ENCODE data around the gene CITED4. TPM values are rescaled to one million over a fixed set of nuclear protein-coding genes. Genes with fewer than 3 reads are reported as not detected.

CITED4 gene
- total RNA-seq, 4 donors from 2014 or later: 7.6 to 30.1 (median 16.5) TPM

- no peaks in the 10 kb centered on the region for H3K9me3 ChIP-seq
- H3K36me3 ChIP-seq: no peaks in the 10 kb centered on the region
- in situ Hi-C loops (cut with MboI; ENCODE audit: low pct_ligation_motif_present in 1 of 4, low pct_unique_long_range_greater_than_20kb in 1 of 4, low sequenced_read_pairs in 3 of 4): no loop called here
- DNase-seq: no peak
- WGBS, 2 donors (ENCODE audit: low coverage in 1 of 2): 26% methylated on average over 10 of the region's 10 CpGs; no CpG with 5 or more reads in 1 of the 2 donors
- intact Hi-C loops (cut with DNase I; ENCODE audit: low total_unique reads): no loop called here
- peak overlapping the region; percentile 83 to 94 (median 88) for H3K27ac ChIP-seq
- peaks cover 4% of the 10 kb centered on the region for H3K27me3 ChIP-seq
- peak overlapping the region; percentile 37 to 83 (median 74) for H3K4me3 ChIP-seq
- TF ChIP-seq POLR2A (IDR thresholded peaks at IDR 0.05): no peak
- TF ChIP-seq CTCF (IDR thresholded peaks at IDR 0.05): no peak
- TF ChIP-seq POLR2AphosphoS5 (IDR thresholded peaks at IDR 0.05): no peak
- no peak for TF ChIP-seq EP300 (IDR thresholded peaks at IDR 0.05; ENCODE audit: low read depth)
- peaks cover 4 to 27% (median 20%) of the 10 kb centered on the region in 4 donors for H3K4me1 ChIP-seq
Observed at GRCh38 chr1:40860706-40861223, 1.4 kb downstream of the CITED4 start.

DNA sequence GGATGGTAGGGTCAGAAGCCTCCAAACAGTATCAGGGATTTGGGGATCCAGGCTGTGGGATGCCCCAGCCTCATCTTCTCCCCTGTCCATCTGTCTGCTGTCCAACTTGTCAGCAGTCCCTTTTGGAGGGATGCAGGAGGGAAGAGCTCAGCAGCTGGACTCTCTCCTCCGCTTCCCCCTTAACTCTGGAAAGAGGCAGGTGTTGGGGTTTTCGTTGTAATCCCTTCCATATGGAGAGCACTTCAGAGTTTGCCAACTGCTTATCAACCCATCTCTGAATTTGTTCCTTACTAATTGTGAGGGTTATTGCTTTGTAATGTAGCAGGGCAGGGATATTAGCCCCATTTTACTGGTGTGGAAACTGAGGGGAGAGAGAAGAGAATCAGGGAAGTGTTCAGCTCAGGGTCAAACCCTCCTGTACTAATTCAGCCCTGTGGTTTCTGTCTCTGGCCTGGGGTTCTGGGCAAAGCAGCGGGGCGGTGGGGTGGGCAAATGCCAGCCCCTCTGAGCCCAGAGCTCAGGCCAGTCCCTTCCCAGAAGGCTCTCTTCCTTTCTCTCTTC, 3.2 kb downstream of the CITED4 start:
- in situ Hi-C loops (cut with MboI; ENCODE audit: low pct_ligation_motif_present in 1 of 4, low pct_unique_long_range_greater_than_20kb in 1 of 4, low sequenced_read_pairs in 3 of 4): loop anchor here in 2 of 4 donors (10.0 kb wide), 2 partner anchors 96 to 244 kb away; no protein-coding TSS in a partner anchor

GRCh38 chr1:40857737-40858136, 4.4 kb downstream of the CITED4 start:
- Histone ChIP-seq H3K4me3 (no peak overlapping the region), H3K27ac (no peak overlapping the region), H3K4me1 (peaks cover 2 to 15% (median 11%) of the 10 kb centered on the region in 4 donors), H3K36me3 (no peaks in the 10 kb centered on the region), H3K9me3 (no peaks in the 10 kb centered on the region), H3K27me3 (peaks cover 4% of the 10 kb centered on the region)
- WGBS, 2 donors (ENCODE audit: low coverage in 1 of 2): 86% methylated on average over 2 of the region's 2 CpGs; no CpG with 5 or more reads in 1 of the 2 donors
- no peak for DNase-seq
- in situ Hi-C loops (cut with MboI; ENCODE audit: low pct_ligation_motif_present in 1 of 4, low pct_unique_long_range_greater_than_20kb in 1 of 4, low sequenced_read_pairs in 3 of 4): loop anchor here in 2 of 4 donors (10.0 kb wide), 2 partner anchors 97 to 243 kb away; no protein-coding TSS in a partner anchor
- no peak for TF ChIP-seq CTCF (IDR thresholded peaks at IDR 0.05)
- no peak for TF ChIP-seq EP300 (IDR thresholded peaks at IDR 0.05; ENCODE audit: low read depth)
- TF ChIP-seq POLR2A (IDR thresholded peaks at IDR 0.05): no peak
- no peak for TF ChIP-seq POLR2AphosphoS5 (IDR thresholded peaks at IDR 0.05)
- intact Hi-C loops (cut with DNase I; ENCODE audit: low total_unique reads): loop anchor here (2.0 kb wide), 1 partner anchor 55 kb away; no protein-coding TSS in a partner anchor

More for the DNA sequence above, 3.2 kb downstream of the CITED4 start:
- TF ChIP-seq EP300 (IDR thresholded peaks at IDR 0.05; ENCODE audit: low read depth) (no peak), CTCF (IDR thresholded peaks at IDR 0.05) (no peak), POLR2A (IDR thresholded peaks at IDR 0.05) (no peak), POLR2AphosphoS5 (IDR thresholded peaks at IDR 0.05) (no peak)
- WGBS, 2 donors (ENCODE audit: low coverage in 1 of 2): 84% methylated on average over 4 of the region's 4 CpGs; no CpG with 5 or more reads in 1 of the 2 donors
- no peak for DNase-seq
- Histone ChIP-seq H3K36me3 (no peaks in the 10 kb centered on the region), H3K9me3 (no peaks in the 10 kb centered on the region), H3K27ac (no peak overlapping the region), H3K4me3 (no peak overlapping the region), H3K27me3 (peaks cover 4% of the 10 kb centered on the region), H3K4me1 (peaks cover 4 to 19% (median 17%) of the 10 kb centered on the region in 4 donors)
- intact Hi-C loops (cut with DNase I; ENCODE audit: low total_unique reads): loop anchor here (2.0 kb wide), 1 partner anchor 56 kb away; no protein-coding TSS in a partner anchor

- in situ Hi-C loops (cut with MboI; ENCODE audit: low pct_ligation_motif_present in 1 of 4, low pct_unique_long_range_greater_than_20kb in 1 of 4, low sequenced_read_pairs in 3 of 4): loop anchor here in 2 of 4 donors (10.0 kb wide), 2 partner anchors 98 to 242 kb away; no protein-coding TSS in a partner anchor
- intact Hi-C loops (cut with DNase I; ENCODE audit: low total_unique reads): no loop called here
- no peak overlapping the region for H3K27ac ChIP-seq
- TF ChIP-seq EP300 (IDR thresholded peaks at IDR 0.05; ENCODE audit: low read depth): no peak
- TF ChIP-seq CTCF (IDR thresholded peaks at IDR 0.05): no peak
- no peak for TF ChIP-seq POLR2A (IDR thresholded peaks at IDR 0.05)
- no peak for TF ChIP-seq POLR2AphosphoS5 (IDR thresholded peaks at IDR 0.05)
- H3K9me3 ChIP-seq: no peaks in the 10 kb centered on the region
- peaks cover 0 to 11% (median 9%) of the 10 kb centered on the region in 4 donors for H3K4me1 ChIP-seq
- H3K27me3 ChIP-seq: peaks cover 4% of the 10 kb centered on the region
- H3K36me3 ChIP-seq: no peaks in the 10 kb centered on the region
- WGBS, 2 donors (ENCODE audit: low coverage in 1 of 2): 93 to 96% methylated on average over 7 to 9 of the region's 9 CpGs
- no peak for DNase-seq
- H3K4me3 ChIP-seq: no peak overlapping the region
Observed at GRCh38 chr1:40856656-40857302, 5.4 kb downstream of the CITED4 start.

Data from transverse colon (tissue), 4 donors.